Motor neuron (in vitro differentiated cells): Measurements from ENCODE around the gene ETV3. TPM values are rescaled to one million over a fixed set of nuclear protein-coding genes. Genes with fewer than 3 reads are reported as not detected.

Experiments
- ATAC-seq, 8 experiments: fragments of 200-7000 bp; cut with Tn5 transposase; replicated peaks in 6 of 8; 2 replicates each; pipeline ENCODE4 v1.8.0; 2021; ENCODE audit warnings: mild to moderate bottlenecking in 8 of 8, moderate library complexity in 8 of 8
- H3K27ac ChIP-seq, 2 donors: fragments of 250-450 bp; sonication (Bioruptor Pico); 2 replicates each; pipeline ENCODE4 v1.9.0; 2021; ENCODE audit warnings: antibody characterized with exemption in 2 of 2, mild to moderate bottlenecking in 2 of 2, moderate library complexity in 1 of 2
- H3K4me1 ChIP-seq, 2 donors: fragments of 250-450 bp; sonication (Bioruptor Pico); replicated peaks in 1 of 2; 2 replicates each; pipeline ENCODE4 v1.6.1; 2021; ENCODE audit warnings: antibody characterized with exemption in 2 of 2, mild to moderate bottlenecking in 2 of 2, moderate library complexity in 1 of 2
- H3K4me3 ChIP-seq, 5 donors: fragments of 250-450 bp; sonication (Bioruptor Pico); 2 replicates each; pipeline ENCODE4 v1.9.0; 2021; ENCODE audit warnings: antibody characterized with exemption in 5 of 5, mild to moderate bottlenecking in 5 of 5, moderate library complexity in 4 of 5
- WGBS, 10 experiments: fragments of 450-650 bp; shearing (Covaris generic); methylation state at CpG; one replicate each; pipeline ENCODE4 v1.0.0; 2022; 5-methylcytosine and 5-hydroxymethylcytosine counted together
- in situ Hi-C, 9 experiments: fragments of 400-800 bp; cut with MboI; loops; one replicate each; pipeline ENCODE4 v1.15.0; 2021; ENCODE audit warnings: low sequenced_read_pairs in 9 of 9, low pct_unique_long_range_greater_than_20kb in 2 of 9; ENCODE audit not compliant: unreplicated experiment in 9 of 9
- total RNA-seq, 8 experiments: library from RNA; unstranded; fragments of 300-600 nt; gene quantifications; 2 replicates each; pipeline versions ENCODE4 v1.2.3 to v1.2.4, GENCODE V29; 2022

Gene ETV3
- total RNA-seq, 8 experiments from 2014 or later: 14.3 to 25.4 (median 20.1) TPM

DNA sequence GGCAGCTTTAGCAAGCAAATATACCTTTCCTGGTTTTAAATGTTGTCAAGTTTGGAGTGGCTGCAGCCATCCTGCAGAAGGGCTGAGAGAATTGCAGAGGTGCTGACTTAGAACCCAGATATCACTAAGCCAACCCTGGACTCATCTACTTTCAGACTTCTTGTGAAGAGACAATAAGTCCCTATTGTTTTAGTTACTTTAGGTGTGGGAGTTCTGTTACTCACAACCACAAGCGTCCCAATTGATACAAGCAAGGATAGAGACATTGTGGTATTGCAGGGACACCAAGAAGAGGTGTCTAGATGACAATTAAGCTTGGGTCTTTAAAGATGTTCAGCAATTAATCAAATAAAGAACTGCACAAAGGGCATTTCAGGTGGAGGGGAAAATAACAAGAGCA, 8.8 kb upstream of the ETV3 start:
- H3K4me3 ChIP-seq: no peak overlapping the region
- H3K4me1 ChIP-seq: no peaks in the 10 kb centered on the region
- in situ Hi-C loops: loop anchor here in 1 of 9 experiments (10.0 kb wide), 1 partner anchor 52 kb away; the partner anchor contains the start of gene ETV3L
- no peak for ATAC-seq
- WGBS, 10 experiments: 43 to 100% (median 74%) methylated on average over 1 of the region's 1 CpG; no CpG with 5 or more reads in 4 of the 10 experiments
- H3K27ac ChIP-seq: no peak overlapping the region

DNA sequence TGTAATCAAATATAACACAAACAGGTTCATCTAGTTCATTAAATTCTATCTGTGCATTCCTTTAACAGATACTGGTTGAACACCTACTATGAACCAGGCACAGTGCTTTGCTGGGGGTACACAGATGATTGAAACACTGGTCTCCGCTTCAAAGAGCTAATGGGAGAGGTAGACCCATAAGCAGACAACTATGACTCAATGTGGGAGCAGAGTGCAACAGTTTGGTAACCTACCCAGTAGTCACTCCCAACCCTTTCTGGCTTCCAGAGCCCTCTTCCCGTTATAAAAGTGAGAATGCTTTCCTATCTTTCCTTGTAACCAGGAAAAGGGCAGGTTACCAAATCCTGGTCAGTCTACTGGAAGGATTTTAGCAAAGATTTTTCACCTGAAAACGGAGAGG, 8.0 kb upstream of the ETV3 start:
- H3K27ac ChIP-seq: no peak overlapping the region
- peak in 2 of 8 experiments; percentile 21 to 28 for ATAC-seq
- in situ Hi-C loops: loop anchor here in 1 of 9 experiments (10.0 kb wide), 1 partner anchor 51 kb away; the partner anchor contains the start of gene ETV3L
- WGBS, 10 experiments: 0 to 73% (median 52%) methylated on average over 1 to 3 of the region's 3 CpGs
- H3K4me1 ChIP-seq: no peaks in the 10 kb centered on the region
- no peak overlapping the region for H3K4me3 ChIP-seq

DNA sequence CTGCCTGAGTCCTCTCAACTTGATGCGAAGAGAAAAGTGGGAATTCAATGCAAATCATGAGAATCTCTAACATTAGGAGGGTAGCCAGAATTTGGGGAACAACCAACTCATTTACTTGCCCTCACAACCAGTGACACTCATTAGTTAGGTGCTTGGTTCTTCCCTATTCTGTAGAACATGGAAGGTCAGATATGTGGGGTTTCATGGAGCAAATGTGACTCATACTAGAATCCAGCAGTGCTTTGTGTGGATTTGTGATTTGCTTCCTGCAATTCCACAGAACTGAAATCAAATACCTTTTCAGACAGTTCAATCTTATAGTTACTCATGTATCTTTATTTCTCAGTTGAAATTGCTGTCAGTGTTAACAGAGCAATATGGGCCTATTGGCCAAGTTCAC, 6.9 kb upstream of the ETV3 start:
- in situ Hi-C loops: loop anchor here in 1 of 9 experiments (10.0 kb wide), 1 partner anchor 50 kb away; the partner anchor contains the start of gene ETV3L
- H3K27ac ChIP-seq: no peak overlapping the region
- 50 to 100% (median 75%) methylated on average over 1 of the region's 1 CpG; no CpG with 5 or more reads in 2 of the 10 experiments for WGBS, 10 experiments
- no peak overlapping the region for H3K4me3 ChIP-seq
- H3K4me1 ChIP-seq: no peaks in the 10 kb centered on the region
- ATAC-seq: no peak

DNA sequence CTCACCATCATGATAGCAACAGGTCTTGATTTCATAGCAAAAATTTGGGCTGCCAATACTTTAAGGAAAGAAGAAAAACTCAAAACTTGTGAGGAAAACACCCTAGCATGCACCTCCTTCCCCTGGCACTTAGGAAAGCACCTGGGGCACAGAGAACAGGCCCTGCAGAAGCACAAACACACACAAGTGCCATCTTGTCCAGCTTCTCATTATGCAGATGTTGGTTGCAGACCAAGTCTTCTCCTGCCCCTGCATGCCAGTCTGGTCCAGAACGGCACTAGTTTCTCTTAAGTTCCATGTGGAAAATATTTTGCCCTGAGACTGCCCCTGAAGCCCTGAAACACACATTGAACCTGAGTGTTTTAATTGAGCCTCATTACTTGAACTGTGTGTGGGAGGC, 6.3 kb upstream of the ETV3 start:
- in situ Hi-C loops: loop anchor here in 1 of 9 experiments (10.0 kb wide), 1 partner anchor 50 kb away; the partner anchor contains the start of gene ETV3L
- WGBS, 10 experiments: 67 to 100% (median 83%) methylated on average over 1 of the region's 1 CpG; no CpG with 5 or more reads in 5 of the 10 experiments
- no peak overlapping the region for H3K27ac ChIP-seq
- ATAC-seq: no peak
- no peak overlapping the region for H3K4me3 ChIP-seq
- H3K4me1 ChIP-seq: peaks cover under 1 to 1% of the 10 kb centered on the region in 2 donors

DNA sequence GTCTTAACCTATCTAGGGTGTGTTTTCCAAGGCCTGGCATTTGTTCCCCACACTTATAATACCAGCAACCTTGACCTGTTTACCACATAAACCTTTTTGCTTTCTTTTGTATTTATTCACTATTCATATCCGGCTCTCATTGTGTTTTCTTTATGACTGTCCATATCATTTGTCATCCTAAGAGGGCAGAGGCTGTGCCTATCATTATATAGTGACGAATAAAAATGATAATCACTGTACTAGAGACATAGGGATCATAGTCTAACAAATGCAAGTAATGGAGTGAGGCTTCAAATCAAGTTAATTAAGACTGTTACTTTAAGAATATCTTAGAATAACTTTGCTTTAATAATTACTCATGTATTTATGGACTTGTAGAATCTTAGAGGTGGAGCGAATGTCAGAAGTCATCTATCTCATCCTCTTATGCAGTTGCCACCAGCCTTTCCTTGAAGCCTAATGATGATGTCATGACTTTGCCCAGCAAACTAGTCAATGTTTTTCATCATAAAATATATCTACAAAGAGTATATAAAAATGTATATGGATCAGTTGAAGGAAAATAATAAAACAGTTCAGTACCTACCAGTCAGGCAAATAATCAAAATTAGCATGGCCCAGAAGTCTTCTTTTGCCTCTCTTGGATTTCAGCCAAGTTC, 4.7 kb upstream of the ETV3 start:
- WGBS, 10 experiments: 44 to 100% (median 67%) methylated on average over 1 to 3 of the region's 3 CpGs; no CpG with 5 or more reads in 1 of the 10 experiments
- in situ Hi-C loops: loop anchor here in 1 of 9 experiments (10.0 kb wide), 1 partner anchor 48 kb away; the partner anchor contains the start of gene ETV3L
- Histone ChIP-seq H3K4me3 (no peak overlapping the region), H3K4me1 (peaks cover 6% of the 10 kb centered on the region in 2 donors), H3K27ac (no peak overlapping the region)
- ATAC-seq: no peak

DNA sequence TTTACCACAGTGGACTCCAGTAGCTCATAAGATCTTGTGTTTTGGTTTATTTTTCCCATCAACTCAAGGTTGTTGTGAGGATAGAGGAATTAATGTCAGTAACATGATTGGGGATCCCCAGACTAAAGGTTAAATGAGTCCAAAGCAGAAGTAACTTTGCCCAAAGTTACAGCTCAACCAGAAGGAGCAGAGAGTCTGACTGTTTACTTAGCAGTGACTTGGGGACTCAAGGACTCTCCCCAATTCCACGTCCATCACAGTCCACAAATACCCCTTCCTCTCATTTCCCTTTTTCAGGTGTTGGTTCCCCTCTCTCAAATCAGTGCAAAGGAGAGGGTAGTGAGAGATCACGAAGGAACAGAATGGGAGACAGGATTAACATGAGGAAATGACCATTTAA, 4.0 kb upstream of the ETV3 start:
- in situ Hi-C loops: loop anchor here in 1 of 9 experiments (10.0 kb wide), 1 partner anchor 47 kb away; the partner anchor contains the start of gene ETV3L
- Histone ChIP-seq H3K4me3 (no peak overlapping the region), H3K27ac (no peak overlapping the region), H3K4me1 (peaks cover 6% of the 10 kb centered on the region in 2 donors)
- no peak for ATAC-seq
- WGBS, 10 experiments: 25 to 56% (median 31%) methylated on average over 2 of the region's 2 CpGs; no CpG with 5 or more reads in 5 of the 10 experiments

DNA sequence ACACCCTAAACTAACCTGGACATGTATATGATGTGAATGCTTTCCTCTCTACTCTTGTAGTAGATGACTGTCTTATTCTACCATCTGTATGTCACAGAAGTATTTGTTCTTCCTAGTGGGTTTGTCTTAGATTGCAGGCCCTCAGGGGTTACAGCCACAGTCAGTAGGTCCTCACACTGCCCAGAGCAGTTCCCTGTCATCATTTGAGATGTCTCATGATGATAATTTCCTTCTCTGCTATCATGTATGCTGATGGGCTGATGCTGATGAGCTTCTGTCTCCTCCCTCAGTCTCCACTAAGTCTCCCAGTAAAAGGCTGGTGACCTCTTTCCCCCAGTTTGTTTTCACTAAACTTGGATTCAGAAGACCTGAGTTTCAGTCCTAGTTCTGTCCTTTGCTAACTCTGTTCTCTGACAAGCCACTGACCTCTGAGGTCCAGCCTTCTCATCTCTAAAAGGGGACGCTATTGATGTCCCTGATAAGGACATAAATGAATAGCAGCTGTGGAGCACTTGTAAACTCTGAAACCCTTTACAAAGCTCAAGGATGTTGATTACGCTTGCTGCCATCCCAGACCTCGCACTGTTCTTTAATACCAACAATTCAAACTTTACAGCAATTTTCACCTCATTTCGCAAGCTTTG, 3.1 kb upstream of the ETV3 start:
- Histone ChIP-seq H3K4me1 (peaks cover 12 to 13% of the 10 kb centered on the region in 2 donors), H3K4me3 (no peak overlapping the region), H3K27ac (no peak overlapping the region)
- 69 to 100% (median 96%) methylated on average over 1 to 4 of the region's 4 CpGs for WGBS, 10 experiments
- in situ Hi-C loops: loop anchor here in 1 of 9 experiments (10.0 kb wide), 1 partner anchor 47 kb away; the partner anchor contains the start of gene ETV3L
- ATAC-seq: peak in 1 of 8 experiments; percentile 5

DNA sequence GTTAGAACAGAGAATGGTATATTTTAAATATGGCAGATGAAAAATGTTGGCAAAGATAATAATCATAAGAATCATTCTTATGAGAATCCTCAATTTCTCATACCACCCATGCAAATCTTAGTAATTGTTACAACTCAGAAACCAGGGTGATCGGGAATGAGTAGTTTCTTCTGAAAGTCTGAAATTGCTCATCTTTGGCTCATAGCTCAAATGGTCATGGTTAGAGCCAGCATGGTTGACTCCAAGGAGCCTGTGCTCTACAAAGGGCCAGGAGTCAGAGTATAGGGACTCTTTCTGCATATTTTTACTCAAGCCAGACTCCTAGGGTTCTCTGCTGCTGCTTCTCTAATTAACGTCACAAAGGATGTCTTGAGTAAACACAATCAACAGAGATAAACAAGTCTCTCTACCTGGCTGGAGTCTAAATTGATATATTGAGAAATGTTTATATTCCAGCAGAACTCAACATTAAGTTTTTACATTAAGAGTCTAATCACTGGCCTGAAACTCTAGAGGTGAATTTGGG, 1.9 kb upstream of the ETV3 start:
- Histone ChIP-seq H3K4me1 (peaks cover 16 to 18% of the 10 kb centered on the region in 2 donors), H3K27ac (no peak overlapping the region), H3K4me3 (no peak overlapping the region)
- ATAC-seq: no peak
- 0 to 100% (median 89%) methylated on average over 1 to 2 of the region's 2 CpGs; no CpG with 5 or more reads in 3 of the 10 experiments for WGBS, 10 experiments
- in situ Hi-C loops: loop anchor here in 1 of 9 experiments (10.0 kb wide), 1 partner anchor 45 kb away; the partner anchor contains the start of gene ETV3L

DNA sequence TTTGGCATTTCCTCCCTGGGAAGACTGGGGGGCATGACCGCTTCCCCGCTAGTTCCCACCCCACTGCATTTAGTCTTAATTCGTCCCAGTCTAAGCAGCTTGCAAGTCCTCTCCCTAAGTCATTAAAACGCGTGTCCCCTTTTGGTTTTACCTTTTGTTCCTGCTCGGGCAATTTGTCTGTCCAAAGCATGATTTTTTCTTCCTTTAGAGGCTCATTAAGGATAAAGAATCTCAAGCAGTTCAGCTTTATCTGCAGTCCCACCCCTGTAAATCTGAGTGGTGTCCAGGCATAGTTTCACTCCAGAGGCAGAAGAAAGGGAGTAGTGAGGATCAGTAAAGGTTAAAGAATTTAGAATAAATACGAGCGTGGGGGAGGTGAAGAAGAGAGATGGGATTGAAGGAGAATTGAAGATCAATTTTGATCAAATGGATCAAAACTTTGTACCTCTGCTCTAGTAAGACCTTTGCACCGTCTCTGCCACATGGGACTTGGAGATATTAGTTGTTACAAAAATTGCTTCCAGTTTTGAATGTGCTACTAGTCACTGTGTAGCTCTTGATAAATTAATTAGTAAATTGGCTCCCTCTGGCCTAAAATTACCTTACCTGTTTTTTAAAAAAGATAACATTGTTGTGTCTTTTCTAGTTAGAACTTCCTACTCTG, 989 bp upstream of the ETV3 start:
- ATAC-seq: no peak
- WGBS, 10 experiments: 20 to 83% (median 32%) methylated on average over 2 to 9 of the region's 9 CpGs; no CpG with 5 or more reads in 1 of the 10 experiments
- in situ Hi-C loops: no loop called here
- H3K27ac ChIP-seq: peak overlapping the region; percentile 89 to 96
- peaks cover 16 to 18% of the 10 kb centered on the region in 2 donors for H3K4me1 ChIP-seq
- peak overlapping the region; percentile 76 to 91 (median 76) for H3K4me3 ChIP-seq

DNA sequence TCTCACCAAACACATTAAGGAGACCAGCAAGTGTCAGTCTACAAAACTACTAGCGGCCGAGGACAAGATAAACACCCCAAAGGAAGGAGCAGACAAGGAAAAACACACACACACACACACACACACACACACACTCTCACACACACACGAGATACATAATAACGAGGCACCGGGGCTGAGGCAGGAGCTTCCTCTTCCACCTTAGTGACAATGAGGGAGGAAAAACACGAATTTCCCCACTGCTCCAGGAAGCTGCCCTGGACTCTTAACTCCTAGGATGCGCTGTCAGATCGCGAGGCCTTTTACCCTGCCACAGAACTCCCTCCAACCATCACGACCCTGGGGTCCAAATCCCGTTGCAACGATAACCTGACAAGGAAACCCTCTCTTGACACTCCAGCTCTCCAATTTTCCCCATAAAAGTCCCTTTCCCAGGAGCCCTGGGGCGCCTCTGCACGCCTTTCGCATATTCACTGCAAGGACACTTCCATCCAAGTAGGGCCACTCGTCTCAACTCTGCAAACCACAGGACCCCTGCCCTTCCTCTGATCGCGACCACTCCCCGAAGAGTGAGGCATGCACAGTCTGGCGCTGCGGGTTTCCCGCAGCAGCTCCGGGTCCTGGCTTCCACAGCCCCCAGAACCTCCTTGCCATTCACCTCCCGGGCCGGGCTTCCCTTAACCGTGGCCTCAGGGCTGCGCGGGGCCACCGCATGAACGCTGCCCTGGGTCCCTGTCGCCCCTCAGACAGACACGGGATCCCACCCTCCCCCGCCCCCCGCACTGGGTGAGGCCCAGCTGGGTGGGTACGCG, 581 bp downstream of the ETV3 start:
- peak; percentile 4 to 49 (median 44) for ATAC-seq
- H3K27ac ChIP-seq: peak overlapping the region; percentile 89 to 96
- in situ Hi-C loops: no loop called here
- peaks cover 16 to 18% of the 10 kb centered on the region in 2 donors for H3K4me1 ChIP-seq
- H3K4me3 ChIP-seq: peak overlapping the region; percentile 76 to 91 (median 76)
- WGBS, 10 experiments: 0 to 33% (median 1%) methylated on average over 2 to 20 of the region's 36 CpGs; no CpG with 5 or more reads in 1 of the 10 experiments

DNA sequence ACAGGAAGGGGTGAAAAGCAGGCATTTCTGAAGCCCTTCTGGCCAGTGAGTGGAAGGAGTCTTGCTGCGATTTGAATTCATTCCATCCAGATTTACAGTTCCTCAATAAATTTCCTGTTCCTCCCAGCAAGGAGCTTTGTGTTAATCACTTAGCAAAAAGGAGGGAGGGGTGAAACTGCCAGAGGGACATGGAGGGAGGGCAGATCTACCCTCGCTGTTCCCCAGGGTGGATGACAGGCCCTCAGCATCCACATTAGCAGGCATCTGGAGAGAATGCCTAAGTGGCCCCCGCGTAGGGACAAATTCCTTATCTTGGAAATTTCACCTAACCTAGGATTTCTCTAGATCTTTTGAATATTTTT, 1.2 kb downstream of the ETV3 start:
- Histone ChIP-seq H3K4me1 (peaks cover 16 to 18% of the 10 kb centered on the region in 2 donors), H3K27ac (peak overlapping the region; percentile 89 to 96), H3K4me3 (peak overlapping the region; percentile 76 to 91 (median 76))
- in situ Hi-C loops: no loop called here
- 0 to 40% (median 0%) methylated on average over 1 to 4 of the region's 4 CpGs; no CpG with 5 or more reads in 1 of the 10 experiments for WGBS, 10 experiments
- peak in 2 of 8 experiments; percentile 4 to 5 for ATAC-seq

DNA sequence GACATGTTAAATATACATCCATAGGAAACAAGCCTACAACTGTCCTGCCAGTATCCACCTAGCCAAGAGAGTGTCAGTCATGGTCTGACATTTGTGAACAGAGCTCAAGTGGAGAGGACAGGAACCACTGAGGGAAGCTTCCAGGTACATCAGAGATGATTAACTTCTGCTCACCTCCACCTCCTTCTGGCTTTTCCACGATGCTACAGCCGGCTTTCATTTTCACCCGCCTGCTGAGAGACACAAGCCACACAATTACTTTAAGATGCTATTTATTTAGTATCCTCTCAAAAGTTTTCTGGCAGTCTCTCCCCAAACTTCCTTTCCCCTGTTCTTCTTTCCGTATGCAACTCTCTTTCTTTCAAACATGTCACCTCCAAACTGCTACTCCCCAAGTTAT, 2.1 kb downstream of the ETV3 start:
- ATAC-seq: no peak
- in situ Hi-C loops: no loop called here

More for the DNA sequence above, 2.1 kb downstream of the ETV3 start:
- peak overlapping the region in 1 of 5 donors; percentile 78 for H3K4me3 ChIP-seq
- 0 to 71% (median 50%) methylated on average over 1 to 4 of the region's 4 CpGs for WGBS, 10 experiments
- peaks cover 16 to 18% of the 10 kb centered on the region in 2 donors for H3K4me1 ChIP-seq
- no peak overlapping the region for H3K27ac ChIP-seq
